OCI-LY1 (cell line): ENCODE measurements around the gene PRG3.

Source experiments
- EZH2 ChIP-seq: fragments of 200-600 bp; sonication (generic), shearing (Covaris generic); IDR thresholded peaks from 2 replicates; pipeline ENCODE4 v1.8.0; 2017; ENCODE audit warnings: borderline replicate concordance, mixed run types, mild to moderate bottlenecking, antibody characterized with exemption, low read length, moderate library complexity, mixed read lengths
- TF ChIP-seq, protein P1 (sequence below): fragments of 200-600 bp; sonication (generic), shearing (Covaris generic); IDR thresholded peaks from 2 replicates; pipeline ENCODE4 v1.5.1; 2017; ENCODE audit warnings: mild to moderate bottlenecking, antibody characterized with exemption, low read length, moderate library complexity, mixed read lengths

GRCh38 chr11:57348052-57348451 is 32.9 kb downstream of the PRG3 start:
- TF ChIP-seq, protein P1, sequence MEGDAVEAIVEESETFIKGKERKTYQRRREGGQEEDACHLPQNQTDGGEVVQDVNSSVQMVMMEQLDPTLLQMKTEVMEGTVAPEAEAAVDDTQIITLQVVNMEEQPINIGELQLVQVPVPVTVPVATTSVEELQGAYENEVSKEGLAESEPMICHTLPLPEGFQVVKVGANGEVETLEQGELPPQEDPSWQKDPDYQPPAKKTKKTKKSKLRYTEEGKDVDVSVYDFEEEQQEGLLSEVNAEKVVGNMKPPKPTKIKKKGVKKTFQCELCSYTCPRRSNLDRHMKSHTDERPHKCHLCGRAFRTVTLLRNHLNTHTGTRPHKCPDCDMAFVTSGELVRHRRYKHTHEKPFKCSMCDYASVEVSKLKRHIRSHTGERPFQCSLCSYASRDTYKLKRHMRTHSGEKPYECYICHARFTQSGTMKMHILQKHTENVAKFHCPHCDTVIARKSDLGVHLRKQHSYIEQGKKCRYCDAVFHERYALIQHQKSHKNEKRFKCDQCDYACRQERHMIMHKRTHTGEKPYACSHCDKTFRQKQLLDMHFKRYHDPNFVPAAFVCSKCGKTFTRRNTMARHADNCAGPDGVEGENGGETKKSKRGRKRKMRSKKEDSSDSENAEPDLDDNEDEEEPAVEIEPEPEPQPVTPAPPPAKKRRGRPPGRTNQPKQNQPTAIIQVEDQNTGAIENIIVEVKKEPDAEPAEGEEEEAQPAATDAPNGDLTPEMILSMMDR: no peak
- no peak for TF ChIP-seq EZH2
